Measurements from ENCODE around the gene MYRFL. TPM values are rescaled to one million over a fixed set of nuclear protein-coding genes. Genes with fewer than 3 reads are reported as not detected.

The MYRFL gene
- total and polyA plus RNA-seq, 9 donors, result 0.24 to 0.38 TPM; not detected in 7

DNA sequence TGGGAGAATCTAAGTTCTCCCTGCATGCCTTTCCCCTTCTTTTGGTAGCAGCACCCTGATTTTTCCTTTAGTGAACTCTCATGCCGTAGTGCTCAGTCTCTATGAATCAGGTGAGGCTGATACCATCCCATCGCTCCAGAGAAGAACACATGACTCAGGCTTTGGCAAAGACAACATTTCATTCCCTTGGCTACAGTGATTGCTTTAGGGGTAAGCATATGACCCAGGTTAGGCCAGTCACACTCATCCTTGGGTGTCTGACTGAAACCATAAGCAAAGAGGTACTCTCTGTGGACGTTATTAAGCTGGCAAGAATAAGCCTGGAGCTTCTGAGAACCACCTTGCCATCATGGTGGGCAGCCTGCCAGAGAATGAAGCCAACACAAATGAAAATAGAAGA is 141.8 kb downstream of the MYRFL start:
- H3K4me3 ChIP-seq, result no peak overlapping the region
- TF ChIP-seq, protein P1, sequence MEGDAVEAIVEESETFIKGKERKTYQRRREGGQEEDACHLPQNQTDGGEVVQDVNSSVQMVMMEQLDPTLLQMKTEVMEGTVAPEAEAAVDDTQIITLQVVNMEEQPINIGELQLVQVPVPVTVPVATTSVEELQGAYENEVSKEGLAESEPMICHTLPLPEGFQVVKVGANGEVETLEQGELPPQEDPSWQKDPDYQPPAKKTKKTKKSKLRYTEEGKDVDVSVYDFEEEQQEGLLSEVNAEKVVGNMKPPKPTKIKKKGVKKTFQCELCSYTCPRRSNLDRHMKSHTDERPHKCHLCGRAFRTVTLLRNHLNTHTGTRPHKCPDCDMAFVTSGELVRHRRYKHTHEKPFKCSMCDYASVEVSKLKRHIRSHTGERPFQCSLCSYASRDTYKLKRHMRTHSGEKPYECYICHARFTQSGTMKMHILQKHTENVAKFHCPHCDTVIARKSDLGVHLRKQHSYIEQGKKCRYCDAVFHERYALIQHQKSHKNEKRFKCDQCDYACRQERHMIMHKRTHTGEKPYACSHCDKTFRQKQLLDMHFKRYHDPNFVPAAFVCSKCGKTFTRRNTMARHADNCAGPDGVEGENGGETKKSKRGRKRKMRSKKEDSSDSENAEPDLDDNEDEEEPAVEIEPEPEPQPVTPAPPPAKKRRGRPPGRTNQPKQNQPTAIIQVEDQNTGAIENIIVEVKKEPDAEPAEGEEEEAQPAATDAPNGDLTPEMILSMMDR (IDR thresholded peaks at IDR 0.05), result no peak
- no peak for TF ChIP-seq POLR2A (IDR thresholded peaks at IDR 0.05)
- TF ChIP-seq EP300 (IDR thresholded peaks at IDR 0.05), result no peak
- H3K4me1 ChIP-seq (ENCODE audit: insufficient read depth), result no peaks in the 10 kb centered on the region
- no peaks in the 10 kb centered on the region for H3K36me3 ChIP-seq
- intact Hi-C loops (cut with DNase I), result no loop called here
- H3K27me3 ChIP-seq, result no peaks in the 10 kb centered on the region
- no peak for DNase-seq
- WGBS, 3 donors, result 49 to 80% (median 71%) methylated on average over 3 of the region's 3 CpGs
- no peak overlapping the region for H3K27ac ChIP-seq
- no peaks in the 10 kb centered on the region for H3K9me3 ChIP-seq

DNA sequence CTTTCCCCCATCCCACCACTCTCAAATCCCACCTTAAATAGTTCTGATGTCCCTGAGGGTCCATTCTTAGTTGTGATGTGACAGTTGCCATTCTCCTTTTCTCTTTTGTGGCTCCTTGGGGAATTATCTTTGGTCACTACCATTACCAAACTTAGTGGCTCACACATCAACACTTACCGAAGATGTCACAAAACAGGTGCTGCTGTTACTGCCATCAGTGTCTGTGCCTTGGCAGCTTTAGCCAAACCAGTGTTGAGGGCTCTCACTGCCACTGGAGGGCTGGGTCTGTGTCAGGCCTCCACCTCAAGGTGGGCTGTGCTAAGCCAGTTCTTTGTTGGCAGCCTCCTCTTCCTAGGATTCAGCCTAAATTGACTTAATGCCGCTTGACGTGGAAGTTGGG is 144.0 kb downstream of the MYRFL start:
- H3K9me3 ChIP-seq, result no peaks in the 10 kb centered on the region
- no peaks in the 10 kb centered on the region for H3K36me3 ChIP-seq
- H3K27me3 ChIP-seq, result no peaks in the 10 kb centered on the region
- no peak for DNase-seq
- no peaks in the 10 kb centered on the region for H3K4me1 ChIP-seq (ENCODE audit: insufficient read depth)
- no peak overlapping the region for H3K27ac ChIP-seq
- TF ChIP-seq EP300 (IDR thresholded peaks at IDR 0.05), result no peak
- TF ChIP-seq POLR2A (IDR thresholded peaks at IDR 0.05), result no peak
- TF ChIP-seq, protein P1 (IDR thresholded peaks at IDR 0.05), result no peak
- no peak overlapping the region for H3K4me3 ChIP-seq
- WGBS, 3 donors, result 88 to 92% (median 90%) methylated on average over 3 of the region's 3 CpGs
- intact Hi-C loops (cut with DNase I), result no loop called here

DNA sequence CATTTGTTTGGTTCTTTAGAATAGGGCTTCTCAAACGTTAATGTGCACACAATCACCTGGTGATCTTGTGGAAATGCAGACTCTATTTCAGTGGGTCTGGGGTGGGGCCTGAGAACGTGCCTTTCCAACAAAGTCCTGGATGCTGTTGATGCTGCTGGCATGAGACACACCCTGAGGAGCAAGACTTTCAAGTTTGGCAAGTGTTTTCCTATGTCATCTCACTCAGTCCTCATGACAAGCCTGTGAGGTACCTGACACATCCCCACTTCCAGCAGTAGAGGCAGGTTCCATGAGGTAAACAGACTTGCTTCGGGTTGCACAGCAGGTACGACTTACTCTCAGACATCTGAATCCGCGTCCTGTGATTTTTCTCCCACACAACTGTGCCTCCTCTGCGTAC is 147.1 kb downstream of the MYRFL start:
- Histone ChIP-seq H3K36me3 (no peaks in the 10 kb centered on the region), H3K4me1 (ENCODE audit: insufficient read depth) (no peaks in the 10 kb centered on the region), H3K27ac (no peak overlapping the region), H3K4me3 (no peak overlapping the region), H3K27me3 (no peaks in the 10 kb centered on the region), H3K9me3 (no peaks in the 10 kb centered on the region)
- intact Hi-C loops (cut with DNase I), result no loop called here
- no peak for DNase-seq
- 78 to 90% (median 82%) methylated on average over 7 of the region's 7 CpGs for WGBS, 3 donors
- TF ChIP-seq EP300 (IDR thresholded peaks at IDR 0.05), result no peak
- TF ChIP-seq, protein P1 (IDR thresholded peaks at IDR 0.05), result no peak
- no peak for TF ChIP-seq POLR2A (IDR thresholded peaks at IDR 0.05)

DNA sequence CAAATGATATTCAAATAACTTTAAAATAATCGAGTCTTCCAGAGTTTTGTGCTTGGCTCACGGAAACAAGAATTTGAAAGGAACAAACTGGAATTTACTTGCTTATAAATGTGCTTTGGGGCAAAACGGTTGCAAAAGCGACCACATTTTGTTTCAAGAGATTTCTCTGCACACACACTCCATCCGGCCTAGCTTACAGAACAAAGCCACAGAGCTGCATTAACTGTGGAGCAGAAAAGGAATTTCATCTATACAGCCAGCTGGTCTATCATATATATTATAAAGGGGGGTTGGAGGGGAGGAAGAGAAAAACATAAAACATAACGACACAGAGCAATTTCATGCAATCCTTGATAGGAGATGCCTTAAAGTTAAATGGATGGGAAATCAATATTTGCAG is 153.0 kb downstream of the MYRFL start:
- no peaks in the 10 kb centered on the region for H3K9me3 ChIP-seq
- H3K27me3 ChIP-seq, result no peaks in the 10 kb centered on the region
- H3K27ac ChIP-seq, result no peak overlapping the region
- intact Hi-C loops (cut with DNase I), result no loop called here
- no peak for TF ChIP-seq POLR2A (IDR thresholded peaks at IDR 0.05)
- TF ChIP-seq, protein P1 (IDR thresholded peaks at IDR 0.05), result no peak
- no peak for TF ChIP-seq EP300 (IDR thresholded peaks at IDR 0.05)
- H3K36me3 ChIP-seq, result no peaks in the 10 kb centered on the region
- no peak for DNase-seq
- WGBS, 3 donors, result 47 to 53% (median 52%) methylated on average over 6 of the region's 6 CpGs
- no peak overlapping the region for H3K4me3 ChIP-seq
- H3K4me1 ChIP-seq (ENCODE audit: insufficient read depth), result no peaks in the 10 kb centered on the region
